Breast epithelium (tissue), 3 donors: Measurements from ENCODE around the gene SORBS2.

ENCODE experiments used
- CTCF ChIP-seq, 3 donors: fragments of 450-650 bp; IDR thresholded peaks; one replicate each; pipeline ENCODE4 v1.5.1; 2016 to 2017; ENCODE audit warnings: antibody characterized with exemption in 3 of 3, mild to moderate bottlenecking in 3 of 3, moderate library complexity in 3 of 3
- POLR2A ChIP-seq: fragments of 450-650 bp; IDR thresholded peaks from one replicate; pipeline ENCODE4 v1.6.1; 2016; ENCODE audit warnings: antibody characterized with exemption, mild to moderate bottlenecking, moderate library complexity
- POLR2AphosphoS5 ChIP-seq, 3 donors: sonication (generic); formaldehyde crosslinking; IDR thresholded peaks; one replicate each; pipeline ENCODE4 v1.6.1; 2017; ENCODE audit warnings: antibody characterized with exemption in 3 of 3

- TF ChIP-seq POLR2A (no peak), CTCF (IDR thresholded peaks at IDR 0.05) (no peak), POLR2AphosphoS5 (IDR thresholded peaks at IDR 0.05) (no peak)
These were observed 32.5 kb downstream of the SORBS2 start for GRCh38 chr4:185779517-185779916.
